Endothelial cell of umbilical vein (primary cell): ENCODE data around the gene TDRD3. TPM values are rescaled to one million over a fixed set of nuclear protein-coding genes. Genes with fewer than 3 reads are reported as not detected.

Experiments
- BruUV-seq: library from RNA; stranded (reverse); fragments of 400-500 nt; replicated peaks from 2 replicates; lab custom pipeline; 2021; lab: Mats Ljungman, UMichigan
- CTCF ChIA-PET: fragments of 300-600, 350-600 bp; sonication (Branson Sonifier 250); formaldehyde crosslinking; loops from one replicate; lab custom pipeline; 2021; ENCODE audit warnings: antibody characterized with exemption, inconsistent platforms; lab: Charles Lee
- POLR2A ChIA-PET: fragments of 300-600, 350-600 bp; sonication (Branson Sonifier 250); formaldehyde crosslinking; loops from one replicate; lab custom pipeline; 2021; ENCODE audit warnings: antibody characterized with exemption, inconsistent platforms; lab: Charles Lee
- DNase-seq: peaks from one replicate; pipeline ENCODE4 v3.0.0-alpha.2; 2011; ENCODE audit warnings: low read depth, low spot score
- FAIRE-seq: peaks from 2 replicates; lab custom pipeline; 2011; peaks lifted over from hg19 to GRCh38; lab: Jason Lieb, UNC
- H2AFZ ChIP-seq: 2 replicates; pipeline ENCODE4 v1.6.0; 2012; ENCODE audit warnings: low read depth, low read length, control low read depth, inconsistent platforms
- H3K27ac ChIP-seq: 2 replicates; pipeline ENCODE4 v1.5.1; 2011; ENCODE audit warnings: low read depth, mild to moderate bottlenecking, control low read depth, low read length, moderate library complexity; ENCODE audit not compliant: insufficient read depth
- H3K27me3 ChIP-seq, 2 experiments: 2 replicates each; pipeline versions ENCODE4 v1.6.0 to v1.6.1; 2011; ENCODE audit warnings: low read length in 2 of 2, mixed read lengths in 1 of 2; ENCODE audit not compliant: control insufficient read depth in 2 of 2, insufficient read depth in 2 of 2
- H3K36me3 ChIP-seq, 2 experiments: 2 replicates in 1 of 2; 3 replicates in 1 of 2; pipeline ENCODE4 v1.5.1; 2011; ENCODE audit warnings: low read length in 2 of 2, mild to moderate bottlenecking in 1 of 2, moderate library complexity in 1 of 2; ENCODE audit not compliant: control insufficient read depth in 2 of 2, insufficient read depth in 2 of 2; ENCODE audit errors: extremely low read depth in 1 of 2
- H3K4me1 ChIP-seq: 3 replicates; pipeline ENCODE4 v1.5.1; 2011; ENCODE audit warnings: mild to moderate bottlenecking, low read length; ENCODE audit not compliant: control insufficient read depth, insufficient read depth; ENCODE audit errors: extremely low read depth
- H3K4me2 ChIP-seq: 2 replicates; pipeline ENCODE4 v1.6.1; 2011; ENCODE audit warnings: low read length, control low read depth, mixed read lengths; ENCODE audit not compliant: insufficient read depth
- H3K4me3 ChIP-seq, 3 experiments: fragments of 200-600 bp in 1 of 3; sonication (generic), shearing (Covaris generic) in 1 of 3; replicated peaks in 1 of 3; 2 replicates each; pipeline ENCODE4 v1.5.1; 2011 to 2016; ENCODE audit warnings: control low read depth in 3 of 3, low read length in 3 of 3, mild to moderate bottlenecking in 2 of 3, inconsistent platforms in 1 of 3, low read depth in 1 of 3, moderate library complexity in 1 of 3; ENCODE audit not compliant: insufficient read depth in 1 of 3
- H3K79me2 ChIP-seq: 2 replicates; pipeline ENCODE4 v1.6.0; 2012; ENCODE audit warnings: low read length, inconsistent platforms; ENCODE audit not compliant: control insufficient read depth, insufficient read depth
- H3K9ac ChIP-seq: replicated peaks from 2 replicates; pipeline ENCODE3; 2011; ENCODE audit warnings: low read length, control low read depth; ENCODE audit not compliant: insufficient read depth; ENCODE audit errors: extremely low read depth
- H3K9me1 ChIP-seq: replicated peaks from 3 replicates; pipeline ENCODE4 v1.6.0; 2011; ENCODE audit warnings: mild to moderate bottlenecking, low read length; ENCODE audit not compliant: control insufficient read depth, insufficient read depth; ENCODE audit errors: extremely low read depth
- H3K9me3 ChIP-seq: replicated peaks from 2 replicates; pipeline ENCODE4 v1.5.1; 2012; ENCODE audit warnings: low read length, inconsistent platforms; ENCODE audit not compliant: control insufficient read depth, insufficient read depth
- H4K20me1 ChIP-seq: replicated peaks from 2 replicates; pipeline ENCODE3; 2011; ENCODE audit warnings: mild to moderate bottlenecking, low read length; ENCODE audit not compliant: control insufficient read depth, insufficient read depth; ENCODE audit errors: extremely low read depth
- CTCF ChIP-seq, 2 donors: IDR thresholded peaks; 1 replicate in 1 of 2; 2 replicates in 1 of 2; pipeline ENCODE4 v1.5.1; 2011; ENCODE audit warnings: low read length in 2 of 2, mild to moderate bottlenecking in 2 of 2, moderate library complexity in 2 of 2, control low read depth in 1 of 2, inconsistent platforms in 1 of 2, low read depth in 1 of 2; ENCODE audit not compliant: insufficient read depth in 1 of 2; ENCODE audit errors: extremely low read depth in 1 of 2
- EZH2 ChIP-seq: IDR thresholded peaks from 2 replicates; pipeline ENCODE4 v1.6.1; 2012; ENCODE audit warnings: borderline replicate concordance, low read depth, mild to moderate bottlenecking, moderate library complexity, low read length, inconsistent platforms; ENCODE audit not compliant: severe bottlenecking
- FOS ChIP-seq: IDR thresholded peaks from 2 replicates; pipeline ENCODE4 v1.6.1; 2011; ENCODE audit warnings: mild to moderate bottlenecking, low read length, moderate library complexity, borderline replicate concordance; ENCODE audit not compliant: insufficient read depth
- GATA2 ChIP-seq: IDR thresholded peaks from 2 replicates; pipeline ENCODE4 v1.7.0; 2011; ENCODE audit warnings: low read depth, mild to moderate bottlenecking, moderate library complexity, mixed read lengths, low read length; ENCODE audit not compliant: insufficient read length, insufficient read depth
- JUN ChIP-seq: IDR thresholded peaks from 2 replicates; pipeline ENCODE4 v1.6.1; 2011; ENCODE audit warnings: borderline replicate concordance, low read depth; ENCODE audit not compliant: insufficient read length, insufficient read depth
- MAX ChIP-seq: IDR thresholded peaks from 2 replicates; pipeline ENCODE4 v1.6.1; 2011; ENCODE audit not compliant: insufficient read depth, insufficient read length
- MYC ChIP-seq: IDR thresholded peaks from one replicate; pipeline ENCODE4 v1.6.1; 2011; ENCODE audit warnings: mild to moderate bottlenecking, low read depth, low read length
- POLR2A ChIP-seq: IDR thresholded peaks from 2 replicates; pipeline ENCODE4 v1.6.1; 2012; ENCODE audit warnings: low read depth, mild to moderate bottlenecking, control low read depth, low read length
- POLR2AphosphoS5 ChIP-seq: IDR thresholded peaks from 2 replicates; pipeline ENCODE4 v1.6.1; 2012; ENCODE audit warnings: low read depth, mild to moderate bottlenecking, control low read depth, low read length, moderate library complexity; ENCODE audit not compliant: insufficient read depth
- dilution Hi-C: fragments of 300-500 bp; cut with MboI; formaldehyde crosslinking; loops from one replicate; pipeline ENCODE4 v1.15.0; 2019; ENCODE audit warnings: low sequenced_read_pairs; ENCODE audit not compliant: extremely low pct_ligation_motif_present
- intact Hi-C: fragments of 100-400 bp; cut with micrococcal nuclease; formaldehyde crosslinking; loops from one replicate; pipeline ENCODE4 v1.10.0; 2022
- polyA plus RNA-seq, 4 experiments: library from polyadenylated mRNA; depleted of rRNA in 3 of 4; stranded (reverse) in 3 of 4; unstranded in 1 of 4; fragments of >200 nt; gene quantifications; 2 replicates each; pipeline versions ENCODE4 v1.2.1 to v1.2.3, GENCODE V29; 2011 to 2012; ENCODE audit warnings: missing spikeins in 1 of 4
- total RNA-seq: library from RNA; stranded (reverse); gene quantifications from 2 replicates; pipeline ENCODE4 v1.2.3, GENCODE V29; 2021

Gene TDRD3
- total and polyA plus RNA-seq, 2 donors (not counting 3 experiments of a cell fraction or from before 2014, with no cell fraction given) = 3.0 to 16.3 TPM

- intact Hi-C loops (no loop called here), dilution Hi-C loops (no loop called here)
- DNase-seq (no peak), FAIRE-seq (no peak)
- Histone ChIP-seq H3K27ac (no peak overlapping the region), H3K4me3 (no peak overlapping the region), H3K4me2 (no peak overlapping the region), H3K9me1 (no peaks in the 10 kb centered on the region), H3K79me2 (no peaks in the 10 kb centered on the region), H2AFZ (no peak overlapping the region), H3K4me1 (no peaks in the 10 kb centered on the region), H4K20me1 (no peaks in the 10 kb centered on the region), H3K9me3 (no peaks in the 10 kb centered on the region), H3K27me3 (no peaks in the 10 kb centered on the region), H3K9ac (no peak overlapping the region), H3K36me3 (no peaks in the 10 kb centered on the region)
- BruUV-seq = no TSS peak
- POLR2A ChIA-PET = no interaction called here
- CTCF ChIA-PET = interaction anchor here (1.0 kb wide), 1 partner anchor 11 kb away, joined by 3 read pairs; no protein-coding TSS in a partner anchor
- no peak for TF ChIP-seq FOS
- TF ChIP-seq MAX = no peak
- no peak for TF ChIP-seq CTCF (IDR thresholded peaks at IDR 0.05; ENCODE audit: extremely low read depth in 1 of 2, insufficient read depth in 1 of 2, low read depth in 1 of 2, low read length in 2 of 2)
- TF ChIP-seq EZH2 = no peak
- TF ChIP-seq GATA2 = no peak
- no peak for TF ChIP-seq MYC
- no peak for TF ChIP-seq JUN
- no peak for TF ChIP-seq POLR2A
- TF ChIP-seq POLR2AphosphoS5 = no peak
Measured at GRCh38 chr13:60584976-60585375, 188.0 kb downstream of the TDRD3 start.
